ENCODE measurements around the gene PLEK2. TPM values are rescaled to one million over a fixed set of nuclear protein-coding genes. Genes with fewer than 3 reads are reported as not detected.
"Not testable (repeated sequence)": the region's sequence is repeated elsewhere in the genome, so short reads cannot be mapped to it uniquely, and the experiment has no call there.

Gene PLEK2
- total RNA-seq, 6 donors from 2014 or later = 3.5 to 4.4 (median 3.8) TPM; not detected in 1

GRCh38 chr14:67409461-67409860 is 2.5 kb downstream of the PLEK2 start:
- H3K36me3 ChIP-seq = no peaks in the 10 kb centered on the region
- H3K4me1 ChIP-seq = peaks cover 6 to 23% (median 12%) of the 10 kb centered on the region in 4 donors
- no peak overlapping the region for H3K4me3 ChIP-seq
- H3K9me3 ChIP-seq = no peaks in the 10 kb centered on the region
- WGBS, 2 donors = 81 to 86% methylated on average over 8 of the region's 8 CpGs
- TF ChIP-seq CTCF (IDR thresholded peaks at IDR 0.05) (no peak), EP300 (IDR thresholded peaks at IDR 0.05) (no peak), POLR2A (IDR thresholded peaks at IDR 0.05) (no peak), POLR2AphosphoS5 (IDR thresholded peaks at IDR 0.05) (no peak)
- DNase-seq (no peak), ATAC-seq (ENCODE audit: low FRiP score in 2 of 2) (no peak)
- H3K27me3 ChIP-seq = peaks cover 0 to 6% (median 2%) of the 10 kb centered on the region in 4 donors
- no peak overlapping the region for H3K27ac ChIP-seq

DNA sequence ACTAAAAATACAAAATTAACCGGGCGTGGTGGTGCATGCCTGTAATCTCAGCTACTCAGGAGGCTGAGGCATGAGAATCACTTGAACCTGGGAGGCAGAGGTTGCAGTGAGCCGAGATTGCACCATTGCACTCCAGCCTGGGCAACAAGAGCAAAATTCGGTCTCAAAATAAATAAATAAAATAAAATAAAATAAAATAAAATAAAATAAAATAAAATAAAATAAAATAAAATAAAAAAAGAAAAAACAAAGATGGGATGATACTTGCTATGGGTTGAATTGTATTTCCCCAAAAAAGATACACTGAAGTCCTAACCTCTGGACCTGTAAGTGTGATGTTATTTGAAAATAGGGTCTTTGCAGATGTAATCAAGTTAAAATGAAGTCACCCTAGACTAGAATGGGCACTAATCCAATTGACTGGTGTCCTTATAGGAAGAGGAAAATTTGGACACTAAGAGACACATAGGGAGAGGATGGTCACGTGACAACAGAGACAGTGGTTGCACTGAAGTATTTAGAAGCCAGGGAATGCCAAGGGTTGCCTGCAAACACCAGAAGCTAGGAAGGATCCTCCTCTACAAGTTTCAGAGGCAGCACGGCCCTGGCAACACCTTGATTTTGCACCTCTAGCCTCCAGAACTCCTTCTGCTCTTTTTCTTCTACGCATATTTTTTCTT is 3.7 kb downstream of the PLEK2 start:
- H3K4me1 ChIP-seq = peaks cover 6 to 12% (median 10%) of the 10 kb centered on the region in 4 donors
- H3K27ac ChIP-seq; DNase-seq; H3K36me3 ChIP-seq; H3K9me3 ChIP-seq; ATAC-seq (ENCODE audit: low FRiP score in 2 of 2); H3K4me3 ChIP-seq; H3K27me3 ChIP-seq: not testable (repeated sequence)
- 84 to 87% methylated on average over 7 of the region's 7 CpGs for WGBS, 2 donors

GRCh38 chr14:67405771-67406170 is 6.2 kb downstream of the PLEK2 start:
- no peaks in the 10 kb centered on the region for H3K9me3 ChIP-seq
- TF ChIP-seq EP300 (IDR thresholded peaks at IDR 0.05) (no peak), POLR2AphosphoS5 (IDR thresholded peaks at IDR 0.05) (no peak), POLR2A (IDR thresholded peaks at IDR 0.05) (no peak), CTCF (IDR thresholded peaks at IDR 0.05) (no peak)
- H3K27me3 ChIP-seq = no peaks in the 10 kb centered on the region
- no peak overlapping the region for H3K27ac ChIP-seq
- DNase-seq (peak in 1 of 2 donors; percentile 0), ATAC-seq (ENCODE audit: low FRiP score in 2 of 2) (no peak)
- 94 to 99% methylated on average over 4 to 5 of the region's 5 CpGs for WGBS, 2 donors
- H3K4me3 ChIP-seq = no peak overlapping the region
- H3K36me3 ChIP-seq = no peaks in the 10 kb centered on the region
- no peaks in the 10 kb centered on the region for H3K4me1 ChIP-seq

- TF ChIP-seq CTCF (IDR thresholded peaks at IDR 0.05) (no peak), POLR2A (IDR thresholded peaks at IDR 0.05) (no peak), EP300 (IDR thresholded peaks at IDR 0.05) (no peak), POLR2AphosphoS5 (IDR thresholded peaks at IDR 0.05) (no peak)
- H3K36me3 ChIP-seq = no peaks in the 10 kb centered on the region
- ATAC-seq (ENCODE audit: low FRiP score in 2 of 2) (no peak), DNase-seq (no peak)
- no peaks in the 10 kb centered on the region for H3K9me3 ChIP-seq
- WGBS, 2 donors = 87 to 99% methylated on average over 4 of the region's 4 CpGs
- no peaks in the 10 kb centered on the region for H3K4me1 ChIP-seq
- no peak overlapping the region for H3K4me3 ChIP-seq
- no peaks in the 10 kb centered on the region for H3K27me3 ChIP-seq
- no peak overlapping the region for H3K27ac ChIP-seq
Measured at GRCh38 chr14:67400434-67400833, 11.5 kb downstream of the PLEK2 start.

GRCh38 chr14:67397536-67397935 is 14.4 kb downstream of the PLEK2 start:
- Histone ChIP-seq H3K27me3 (no peaks in the 10 kb centered on the region), H3K9me3 (no peaks in the 10 kb centered on the region), H3K4me3 (no peak overlapping the region), H3K36me3 (no peaks in the 10 kb centered on the region), H3K27ac (no peak overlapping the region), H3K4me1 (no peaks in the 10 kb centered on the region)
- 94% methylated on average over 9 of the region's 9 CpGs for WGBS, 2 donors
- ATAC-seq (ENCODE audit: low FRiP score in 2 of 2) = no peak
- TF ChIP-seq POLR2AphosphoS5 (IDR thresholded peaks at IDR 0.05) (no peak), POLR2A (IDR thresholded peaks at IDR 0.05) (no peak), EP300 (IDR thresholded peaks at IDR 0.05) (no peak), CTCF (IDR thresholded peaks at IDR 0.05) (no peak)
- no peak for DNase-seq

Data from upper lobe of left lung (tissue), 6 donors.